H9 (cell line): ENCODE data around the gene FRAS1. TPM values are rescaled to one million over a fixed set of nuclear protein-coding genes. Genes with fewer than 3 reads are reported as not detected.

Experiments used
- DNase-seq: peaks from one replicate; pipeline ENCODE4 v3.0.0-alpha.2; 2017
- H2AFZ ChIP-seq: one replicate; pipeline ENCODE4 v1.6.1; 2013; ENCODE audit warnings: mild to moderate bottlenecking, low read length, control low read depth, moderate library complexity
- H2AK5ac ChIP-seq: 2 replicates; pipeline ENCODE4 v1.6.1; 2013; ENCODE audit warnings: low read length, control low read depth, mixed read lengths; ENCODE audit not compliant: insufficient read length
- H2BK120ac ChIP-seq: one replicate; pipeline ENCODE4 v1.6.1; 2013; ENCODE audit warnings: low read depth, mild to moderate bottlenecking, low read length, control low read depth, inconsistent platforms; ENCODE audit not compliant: poor library complexity, severe bottlenecking
- H2BK12ac ChIP-seq: 2 replicates; pipeline ENCODE4 v1.6.1; 2013; ENCODE audit warnings: low read length, control low read depth, mixed read lengths, low read depth; ENCODE audit not compliant: insufficient read length
- H2BK15ac ChIP-seq: 2 replicates; pipeline ENCODE4 v1.6.1; 2013; ENCODE audit warnings: low read depth, low read length, control low read depth
- H2BK20ac ChIP-seq: one replicate; pipeline ENCODE4 v1.6.1; 2013; ENCODE audit warnings: low read depth, mild to moderate bottlenecking, low read length, control low read depth, inconsistent platforms; ENCODE audit not compliant: poor library complexity, severe bottlenecking
- H2BK5ac ChIP-seq: 2 replicates; pipeline ENCODE4 v1.6.1; 2013; ENCODE audit warnings: low read length, control low read depth, mixed read lengths; ENCODE audit not compliant: insufficient read length
- H3K14ac ChIP-seq: 2 replicates; pipeline ENCODE4 v1.6.1; 2013; ENCODE audit warnings: low read length, control low read depth; ENCODE audit not compliant: insufficient read depth
- H3K18ac ChIP-seq: 2 replicates; pipeline ENCODE4 v1.6.1; 2013; ENCODE audit warnings: low read depth, mild to moderate bottlenecking, mixed read lengths, low read length, control low read depth; ENCODE audit not compliant: insufficient read length
- H3K23ac ChIP-seq: 2 replicates; pipeline ENCODE4 v1.6.1; 2013; ENCODE audit warnings: low read length, control low read depth, mixed read lengths, low read depth; ENCODE audit not compliant: insufficient read length
- H3K23me2 ChIP-seq: 2 replicates; pipeline ENCODE4 v1.6.1; 2013; ENCODE audit warnings: low read depth, mild to moderate bottlenecking, mixed read lengths, low read length, control low read depth; ENCODE audit not compliant: insufficient read length, poor library complexity, severe bottlenecking
- H3K27ac ChIP-seq: 2 replicates; pipeline ENCODE4 v1.5.1; 2013; ENCODE audit warnings: low read length, control low read depth, mixed read lengths, low read depth; ENCODE audit not compliant: insufficient read length
- H3K27me3 ChIP-seq: 2 replicates; pipeline ENCODE4 v1.6.1; 2013; ENCODE audit warnings: low read length, control low read depth, inconsistent platforms; ENCODE audit not compliant: insufficient read depth
- H3K4ac ChIP-seq: 2 replicates; pipeline ENCODE4 v1.6.1; 2013; ENCODE audit warnings: low read depth, mild to moderate bottlenecking, control low read depth, inconsistent platforms, low read length, moderate library complexity
- H3K4me1 ChIP-seq: 2 replicates; pipeline ENCODE4 v1.6.1; 2013; ENCODE audit warnings: low read length, control low read depth, inconsistent platforms; ENCODE audit not compliant: insufficient read depth
- H3K4me2 ChIP-seq: 2 replicates; pipeline ENCODE4 v1.6.1; 2013; ENCODE audit warnings: low read length, control low read depth, mixed read lengths; ENCODE audit not compliant: insufficient read length, insufficient read depth
- H3K56ac ChIP-seq: 2 replicates; pipeline ENCODE4 v1.6.1; 2013; ENCODE audit warnings: low read depth, mild to moderate bottlenecking, mixed read lengths, low read length, control low read depth; ENCODE audit not compliant: insufficient read length
- H3K79me1 ChIP-seq: 2 replicates; pipeline ENCODE4 v1.6.1; 2013; ENCODE audit warnings: low read depth, mild to moderate bottlenecking, moderate library complexity, low read length, control low read depth, inconsistent platforms; ENCODE audit not compliant: insufficient read depth, poor library complexity, severe bottlenecking
- H3K79me2 ChIP-seq: 2 replicates; pipeline ENCODE4 v1.6.1; 2013; ENCODE audit warnings: low read length, control low read depth, inconsistent platforms; ENCODE audit not compliant: insufficient read depth
- H3K9ac ChIP-seq: 2 replicates; pipeline ENCODE4 v1.6.1; 2013; ENCODE audit warnings: low read length, control low read depth, mixed read lengths; ENCODE audit not compliant: insufficient read length; ENCODE audit errors: extremely low read depth
- H3K9me3 ChIP-seq: one replicate; pipeline ENCODE4 v1.6.1; 2013; ENCODE audit warnings: low read depth, low read length, inconsistent platforms; ENCODE audit not compliant: control insufficient read depth
- H3T11ph ChIP-seq: one replicate; pipeline ENCODE4 v1.6.1; 2013; ENCODE audit warnings: mild to moderate bottlenecking, low read length, control low read depth, inconsistent platforms
- H4K20me1 ChIP-seq: one replicate; pipeline ENCODE4 v1.6.1; 2013; ENCODE audit not compliant: control insufficient read depth, insufficient read length, insufficient read depth
- H4K5ac ChIP-seq: 2 replicates; pipeline ENCODE4 v1.6.1; 2013; ENCODE audit warnings: low read depth, mild to moderate bottlenecking, mixed read lengths, low read length, control low read depth; ENCODE audit not compliant: insufficient read length
- H4K8ac ChIP-seq: replicated peaks from 2 replicates; pipeline ENCODE4 v1.6.1; 2013; ENCODE audit warnings: low read length, control low read depth, mixed read lengths, low read depth; ENCODE audit not compliant: insufficient read length
- H4K91ac ChIP-seq: 2 replicates; pipeline ENCODE4 v1.6.1; 2013; ENCODE audit warnings: low read depth, mild to moderate bottlenecking, moderate library complexity, mixed read lengths, low read length, control low read depth; ENCODE audit not compliant: insufficient read length
- H3K27ac Mint-ChIP-seq, 3 experiments: 2 replicates in 2 of 3; 3 replicates in 1 of 3; pipeline ENCODE4 v1.8.0; 2020 to 2021; ENCODE audit warnings: mixed read lengths in 3 of 3, mild to moderate bottlenecking in 1 of 3, moderate library complexity in 1 of 3
- H3K27me3 Mint-ChIP-seq: 2 replicates; pipeline ENCODE4 v1.8.0; 2021; ENCODE audit warnings: low read depth, mild to moderate bottlenecking, moderate library complexity, mixed read lengths
- H3K36me3 Mint-ChIP-seq, 3 experiments: 2 replicates in 2 of 3; 3 replicates in 1 of 3; pipeline ENCODE4 v1.8.0; 2020 to 2021; ENCODE audit warnings: low read depth in 3 of 3, mixed read lengths in 3 of 3; ENCODE audit not compliant: insufficient read depth in 1 of 3
- H3K4me1 Mint-ChIP-seq, 2 experiments: 2 replicates each; pipeline ENCODE4 v1.8.0; 2020; ENCODE audit warnings: mixed read lengths in 2 of 2
- H3K4me3 Mint-ChIP-seq, 2 experiments: 2 replicates in 1 of 2; 3 replicates in 1 of 2; pipeline ENCODE4 v1.8.0; 2020 to 2021; ENCODE audit warnings: mild to moderate bottlenecking in 2 of 2, mixed read lengths in 2 of 2, moderate library complexity in 1 of 2
- H3K9me3 Mint-ChIP-seq, 2 experiments: 2 replicates in 1 of 2; 3 replicates in 1 of 2; pipeline ENCODE4 v1.8.0; 2020; ENCODE audit warnings: mild to moderate bottlenecking in 2 of 2, mixed read lengths in 2 of 2, moderate library complexity in 1 of 2
- WGBS: extraction: QIAGEN DNeasy Blood & Tissue Kit; methylation state at CpG from one replicate; pipeline ENCODE4 v1.1.7; 2013; ENCODE audit warnings: missing lambda C conversion rate, low lambda C conversion rate, mixed read lengths; ENCODE audit not compliant: insufficient read length; ENCODE audit errors: extremely low coverage; 5-methylcytosine and 5-hydroxymethylcytosine counted together
- total RNA-seq: library from RNA; stranded (reverse); gene quantifications from 2 replicates; pipeline ENCODE4 v1.2.1, GENCODE V29; 2021
- TF ChIP-seq, protein P1 (sequence below): fragments of 200-600 bp; sonication (generic); conservative IDR thresholded peaks from 3 replicates; pipeline ENCODE4 v1.8.0; 2021; ENCODE audit warnings: antibody characterized with exemption, mild to moderate bottlenecking

The FRAS1 gene
- total RNA-seq, 1 experiment from 2014 or later: 58.5 TPM

DNA sequence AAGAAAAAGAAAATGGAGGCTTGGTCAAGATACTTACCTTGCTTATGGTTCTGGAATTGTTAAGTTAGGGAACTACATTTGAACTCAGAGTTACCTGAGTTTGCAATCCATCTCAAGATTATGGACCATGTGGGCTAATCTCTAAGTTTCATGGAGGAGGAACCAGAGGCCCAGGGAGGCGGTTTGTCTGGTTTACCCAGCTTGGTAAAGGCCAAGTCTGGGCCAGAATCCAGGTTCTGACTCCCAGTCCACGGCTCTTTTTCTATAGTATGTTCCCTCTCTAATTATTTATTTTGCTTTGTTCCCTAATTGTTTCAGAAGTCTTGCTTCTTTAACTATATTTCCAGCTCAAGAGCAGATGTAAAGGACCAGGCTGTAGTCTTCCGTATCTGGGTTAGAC lies 168.1 kb downstream of the FRAS1 start:
- Histone ChIP-seq H3K18ac (no peak overlapping the region), H3K9me3 (no peaks in the 10 kb centered on the region), H2BK5ac (no peak overlapping the region), H3K4me1 (peaks cover 21% of the 10 kb centered on the region), H3K4ac (no peak overlapping the region), H3K9ac (no peak overlapping the region), H2BK15ac (no peak overlapping the region), H3K23ac (no peak overlapping the region), H3K79me1 (peaks cover 5% of the 10 kb centered on the region), H2BK120ac (no peak overlapping the region), H3K56ac (no peak overlapping the region), H3K14ac (no peak overlapping the region), H2BK12ac (no peak overlapping the region), H2AK5ac (no peak overlapping the region), H2AFZ (no peak overlapping the region), H3K27ac (no peak overlapping the region), H3K79me2 (peaks cover 11% of the 10 kb centered on the region; the same call in 1 of the 2 replicates), H3K23me2 (no peaks in the 10 kb centered on the region), H4K5ac (no peak overlapping the region), H3T11ph (no peak overlapping the region), H4K20me1 (no peaks in the 10 kb centered on the region), H3K4me2 (no peak overlapping the region), H2BK20ac (no peak overlapping the region), H4K91ac (no peak overlapping the region), H3K27me3 (no peaks in the 10 kb centered on the region), H4K8ac (no peak overlapping the region)
- TF ChIP-seq, protein P1, sequence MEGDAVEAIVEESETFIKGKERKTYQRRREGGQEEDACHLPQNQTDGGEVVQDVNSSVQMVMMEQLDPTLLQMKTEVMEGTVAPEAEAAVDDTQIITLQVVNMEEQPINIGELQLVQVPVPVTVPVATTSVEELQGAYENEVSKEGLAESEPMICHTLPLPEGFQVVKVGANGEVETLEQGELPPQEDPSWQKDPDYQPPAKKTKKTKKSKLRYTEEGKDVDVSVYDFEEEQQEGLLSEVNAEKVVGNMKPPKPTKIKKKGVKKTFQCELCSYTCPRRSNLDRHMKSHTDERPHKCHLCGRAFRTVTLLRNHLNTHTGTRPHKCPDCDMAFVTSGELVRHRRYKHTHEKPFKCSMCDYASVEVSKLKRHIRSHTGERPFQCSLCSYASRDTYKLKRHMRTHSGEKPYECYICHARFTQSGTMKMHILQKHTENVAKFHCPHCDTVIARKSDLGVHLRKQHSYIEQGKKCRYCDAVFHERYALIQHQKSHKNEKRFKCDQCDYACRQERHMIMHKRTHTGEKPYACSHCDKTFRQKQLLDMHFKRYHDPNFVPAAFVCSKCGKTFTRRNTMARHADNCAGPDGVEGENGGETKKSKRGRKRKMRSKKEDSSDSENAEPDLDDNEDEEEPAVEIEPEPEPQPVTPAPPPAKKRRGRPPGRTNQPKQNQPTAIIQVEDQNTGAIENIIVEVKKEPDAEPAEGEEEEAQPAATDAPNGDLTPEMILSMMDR: no peak
- no CpG with 5 or more reads among the region's 3 CpGs for WGBS
- Mint-ChIP-seq H3K9me3 (peaks cover 8 to 10% of the 10 kb centered on the region in 2 experiments), H3K27ac (no peak overlapping the region), H3K4me1 (peaks cover 45 to 48% of the 10 kb centered on the region in 2 experiments), H3K36me3 (peaks cover 10 to 16% (median 11%) of the 10 kb centered on the region in 3 experiments), H3K4me3 (no peak overlapping the region), H3K27me3 (no peaks in the 10 kb centered on the region)
- DNase-seq: no peak
